NOMO-1 treated with DMSO at 0.1 percent for 48 hours (cell line): Measurements from ENCODE around the gene HNF4A.
"Not testable (repeated sequence)": the region's sequence is repeated elsewhere in the genome, so short reads cannot be mapped to it uniquely, and the experiment has no call there.

Experiments used
- DNase-seq: peaks from one replicate; lab custom pipeline; 2025; ENCODE audit not compliant: unreplicated experiment; lab: John Stamatoyannopoulos, UW

The HNF4A gene

GRCh38 chr20:44345147-44345546, 10.4 kb upstream of the HNF4A start:
- DNase-seq: no peak

GRCh38 chr20:44345941-44346340, 9.6 kb upstream of the HNF4A start:
- DNase-seq: not testable (repeated sequence)

- no peak for DNase-seq
Observed at GRCh38 chr20:44348168-44348659, 7.3 kb upstream of the HNF4A start.

- no peak for DNase-seq
Observed at GRCh38 chr20:44349349-44349748, 6.2 kb upstream of the HNF4A start.

- DNase-seq: no peak
Observed at GRCh38 chr20:44350567-44350966, 4.9 kb upstream of the HNF4A start.

DNA sequence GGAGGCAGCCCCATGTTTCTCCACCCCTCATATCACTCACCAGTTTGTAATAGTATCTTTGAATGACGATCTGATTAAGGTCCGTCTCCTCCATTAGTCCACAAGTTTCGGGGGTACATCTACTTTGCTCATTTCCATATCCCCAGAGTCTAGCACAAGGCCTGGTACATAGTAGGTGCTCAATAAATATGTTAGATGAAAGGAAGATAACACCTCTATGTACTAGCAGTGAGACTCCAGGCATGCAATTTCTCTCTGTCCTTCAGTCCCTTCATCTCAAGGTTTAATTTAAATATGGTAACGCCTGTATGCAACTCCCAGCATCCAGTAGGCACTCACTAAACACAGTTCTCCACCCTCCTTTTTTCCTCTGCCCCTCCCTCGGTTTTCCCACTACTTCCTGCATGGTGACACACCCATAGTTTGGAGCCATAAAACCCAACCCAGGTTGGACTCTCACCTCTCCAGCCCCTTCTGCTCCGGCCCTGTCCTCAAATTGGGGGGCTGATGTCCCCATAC, 461 bp upstream of the HNF4A start:
- no peak for DNase-seq

DNA sequence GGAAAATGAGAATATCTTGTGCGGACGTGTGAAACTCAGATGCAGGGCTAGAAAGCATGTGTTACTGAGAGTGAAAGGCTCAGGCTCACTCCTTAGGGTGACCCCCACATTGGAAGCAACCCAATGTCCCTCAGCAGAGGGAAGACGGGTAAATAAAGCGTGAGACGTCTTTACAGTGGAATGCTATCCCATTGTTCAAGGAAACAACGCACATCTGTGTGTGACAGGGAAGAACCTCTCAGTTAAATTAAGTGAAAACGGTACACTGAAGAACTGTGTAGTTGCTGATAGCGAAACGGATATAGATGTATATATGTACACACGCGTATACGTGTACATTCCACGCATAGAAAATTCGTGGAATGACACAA, 839 bp downstream of the HNF4A start:
- no peak for DNase-seq

DNA sequence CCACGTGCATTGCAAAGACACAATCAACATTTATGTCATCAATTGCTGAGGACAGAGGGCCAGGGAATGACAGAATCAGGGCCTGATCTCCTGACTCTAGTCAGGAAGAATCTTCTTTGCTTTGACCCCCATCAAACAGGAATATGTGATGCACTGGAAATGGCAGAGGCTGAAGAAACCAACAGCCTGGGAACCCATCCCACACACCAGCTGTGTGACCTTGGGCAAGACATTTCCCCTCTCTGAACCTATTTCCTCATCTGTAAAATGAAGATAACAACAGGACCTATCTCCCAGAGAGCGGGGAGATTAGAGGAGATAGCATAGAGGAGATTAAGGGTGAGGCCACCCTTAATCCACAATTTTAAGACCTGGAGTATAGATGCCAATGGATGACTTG, 1.5 kb downstream of the HNF4A start:
- no peak for DNase-seq

DNA sequence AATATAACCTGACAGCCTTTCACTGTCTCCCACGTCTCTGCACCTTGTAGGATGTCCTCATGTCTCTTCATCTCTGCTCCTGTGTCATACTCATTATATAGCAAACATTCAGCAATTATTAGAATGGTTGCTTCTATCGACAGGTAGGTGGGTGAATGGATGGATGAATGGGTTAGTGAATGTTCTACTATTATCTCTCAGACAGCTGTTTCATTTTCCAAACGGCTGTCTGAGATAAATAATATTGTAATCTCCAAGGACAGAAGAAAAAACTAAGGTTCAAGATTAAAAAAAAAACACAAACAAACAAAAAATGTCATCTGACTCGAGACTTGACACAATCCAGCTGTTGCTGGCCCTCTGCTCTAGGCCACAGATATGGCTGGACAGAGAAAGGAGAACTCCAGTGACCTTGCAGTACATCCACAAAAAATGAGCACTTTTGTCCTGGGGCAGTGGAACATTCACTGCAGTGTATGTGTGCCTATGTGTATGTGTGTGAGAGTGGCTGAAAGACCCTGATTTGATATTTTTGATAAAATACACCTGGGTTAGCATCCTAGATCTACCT, 2.1 kb downstream of the HNF4A start:
- DNase-seq: no peak

DNA sequence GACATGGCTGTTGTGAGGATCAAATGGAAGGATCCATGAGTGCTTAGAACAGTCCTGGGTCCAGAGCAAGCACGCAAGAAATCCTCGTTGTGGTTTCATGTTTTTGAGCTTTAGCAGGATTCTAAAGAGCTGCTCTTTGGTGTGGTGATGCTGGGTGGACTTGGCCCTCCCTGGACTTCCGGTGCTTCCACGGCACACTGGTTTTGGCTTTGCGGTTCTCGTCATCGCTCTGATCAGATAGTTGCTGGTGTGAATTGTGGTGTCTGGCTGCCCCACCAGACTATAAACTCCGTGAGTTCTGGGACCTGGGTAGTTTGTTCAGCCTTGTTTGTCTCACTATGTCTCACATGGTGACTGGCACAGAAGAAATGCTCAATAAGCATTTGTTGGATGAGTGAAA, 3.3 kb downstream of the HNF4A start:
- DNase-seq: no peak

- DNase-seq: no peak
Observed at GRCh38 chr20:44360221-44360620, 4.7 kb downstream of the HNF4A start.

DNA sequence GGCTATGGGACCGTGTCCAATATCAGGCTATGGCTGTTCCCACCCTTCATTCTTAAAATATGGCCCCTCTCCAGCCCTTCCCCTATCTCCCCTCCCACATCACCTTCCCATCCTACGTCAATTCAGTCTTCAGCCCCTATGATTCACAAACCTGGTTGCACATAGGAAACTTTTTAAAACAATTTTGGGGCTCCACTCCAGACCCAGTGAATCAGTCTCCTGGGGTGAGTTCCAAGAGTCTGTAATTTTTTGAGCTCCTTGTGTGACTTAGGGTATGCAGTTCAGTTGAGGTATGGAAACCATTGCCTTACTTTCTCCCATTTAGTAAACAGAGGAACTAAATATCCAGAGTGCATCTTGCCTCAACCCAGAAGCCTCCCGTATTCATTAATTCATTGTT, 5.5 kb downstream of the HNF4A start:
- no peak for DNase-seq

DNA sequence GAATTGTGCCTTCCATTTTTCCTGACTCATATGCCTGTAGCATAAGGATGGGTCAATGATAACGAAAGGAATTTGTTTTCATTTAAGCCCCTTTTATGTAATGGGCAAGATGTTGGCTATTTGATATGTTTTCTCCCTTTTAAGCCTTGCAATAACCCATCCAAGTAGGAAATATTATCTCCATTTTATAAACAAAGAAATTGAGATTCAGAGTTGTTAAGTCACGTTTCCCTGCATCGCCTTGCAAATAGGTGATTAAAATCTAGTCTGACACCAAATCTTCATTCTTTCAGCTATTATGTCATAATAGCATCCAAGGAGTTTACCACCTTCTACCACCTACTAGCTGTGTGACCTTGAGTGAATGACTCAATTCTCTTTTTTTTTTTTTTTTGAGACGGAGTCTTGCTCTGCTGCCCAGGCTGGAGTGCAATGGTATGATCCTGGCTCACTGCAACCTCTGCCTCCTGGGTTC, 7.0 kb downstream of the HNF4A start:
- no peak for DNase-seq

GRCh38 chr20:44364068-44364467, 8.6 kb downstream of the HNF4A start:
- DNase-seq: no peak

DNA sequence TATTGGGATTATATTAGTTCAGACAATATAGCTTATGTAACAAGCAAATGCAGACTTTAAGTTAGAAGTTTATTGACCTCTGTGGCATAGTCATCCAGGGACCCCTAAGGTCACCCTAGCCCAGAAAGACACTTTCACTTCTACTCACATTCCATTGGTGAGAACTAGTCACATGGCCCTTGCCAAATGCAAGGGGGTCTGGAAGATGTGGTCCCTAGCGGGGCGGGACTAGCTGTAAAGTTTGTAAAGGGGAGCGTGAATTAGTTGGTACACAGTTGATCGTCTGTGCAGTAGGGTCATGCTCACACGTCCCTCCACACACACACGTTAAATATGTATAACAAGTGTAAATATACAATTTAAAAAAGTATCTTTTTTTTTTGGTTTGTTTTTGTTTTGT, 9.3 kb downstream of the HNF4A start:
- no peak for DNase-seq

- DNase-seq: no peak
Observed at GRCh38 chr20:44367746-44368145, 12.2 kb downstream of the HNF4A start.

GRCh38 chr20:44370639-44371218, 15.2 kb downstream of the HNF4A start:
- DNase-seq: no peak

DNA sequence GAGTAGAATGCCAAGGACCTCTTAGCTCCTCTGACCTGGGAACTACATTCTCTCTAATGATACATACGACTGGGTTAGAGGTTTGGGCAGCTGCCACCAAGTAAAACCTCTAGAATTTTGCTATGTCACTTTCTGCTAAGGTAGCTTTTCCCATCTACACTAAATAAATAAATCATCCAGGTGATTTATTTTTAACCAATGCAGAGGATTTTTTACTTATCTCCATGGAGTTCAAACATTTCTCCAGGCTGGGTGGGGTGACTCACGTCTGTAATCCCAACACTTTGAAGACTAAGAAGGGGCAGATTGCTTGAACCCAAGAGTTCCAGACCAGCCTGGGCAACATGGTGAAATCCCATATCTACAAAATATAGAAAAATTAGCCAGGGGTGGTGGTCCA, 27.1 kb downstream of the HNF4A start:
- no peak for DNase-seq

DNA sequence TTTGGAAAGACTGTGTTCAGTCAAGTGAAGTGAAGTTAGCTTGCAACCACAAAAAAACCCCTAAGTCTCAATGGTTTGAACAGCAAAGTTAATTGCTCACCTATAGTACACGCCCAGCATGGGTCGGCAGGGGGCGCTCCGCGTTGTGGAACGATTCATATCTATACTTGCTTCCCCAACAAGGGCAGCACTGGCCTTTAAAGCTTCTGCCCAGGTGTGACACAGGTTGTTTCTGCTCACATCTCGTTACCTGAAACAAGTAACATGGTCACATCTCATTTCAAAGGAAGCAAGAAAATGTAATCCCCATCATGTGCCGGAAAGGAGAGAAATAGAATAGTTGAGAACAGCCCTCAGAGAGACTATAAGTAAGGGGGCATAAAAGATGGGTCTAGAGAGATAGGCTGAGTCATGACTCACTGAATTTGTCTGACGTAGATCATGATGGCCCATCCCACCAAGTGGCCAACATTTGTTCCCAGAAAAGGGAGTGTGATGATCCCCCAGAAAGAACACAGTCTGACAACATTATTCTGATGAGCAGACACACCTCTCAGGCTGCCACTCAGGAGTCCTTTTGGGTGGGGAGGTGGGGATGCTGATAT, 29.0 kb downstream of the HNF4A start:
- peak; percentile 56 for DNase-seq

DNA sequence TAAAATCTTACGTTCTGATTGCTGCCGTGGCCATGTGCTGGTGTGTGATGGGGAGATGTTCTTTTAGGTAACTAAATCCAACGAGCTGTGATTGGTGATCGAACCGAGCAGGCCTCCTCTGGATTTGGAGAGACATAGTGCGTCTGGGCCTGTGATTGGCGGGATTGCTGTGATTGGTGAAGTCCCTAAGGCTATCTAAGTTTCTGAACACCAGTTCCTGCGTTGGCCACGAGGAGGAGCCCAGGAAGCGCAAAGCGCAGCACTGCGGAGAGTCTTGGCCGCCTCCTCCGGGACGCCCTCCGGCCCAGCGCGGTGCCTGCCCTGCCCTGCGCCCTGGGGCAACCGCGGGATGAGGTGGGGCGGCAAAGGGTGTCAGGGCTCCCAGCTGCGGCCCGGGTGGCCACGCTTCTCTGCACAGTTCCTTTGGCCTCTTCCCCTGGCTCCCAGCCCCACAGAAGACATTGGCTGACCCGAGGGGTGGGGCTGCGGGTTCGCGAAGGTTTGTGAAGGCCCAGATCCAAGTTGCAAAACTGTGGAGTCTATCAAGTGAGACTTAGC, 33.0 kb downstream of the HNF4A start:
- DNase-seq: peak; percentile 57

DNA sequence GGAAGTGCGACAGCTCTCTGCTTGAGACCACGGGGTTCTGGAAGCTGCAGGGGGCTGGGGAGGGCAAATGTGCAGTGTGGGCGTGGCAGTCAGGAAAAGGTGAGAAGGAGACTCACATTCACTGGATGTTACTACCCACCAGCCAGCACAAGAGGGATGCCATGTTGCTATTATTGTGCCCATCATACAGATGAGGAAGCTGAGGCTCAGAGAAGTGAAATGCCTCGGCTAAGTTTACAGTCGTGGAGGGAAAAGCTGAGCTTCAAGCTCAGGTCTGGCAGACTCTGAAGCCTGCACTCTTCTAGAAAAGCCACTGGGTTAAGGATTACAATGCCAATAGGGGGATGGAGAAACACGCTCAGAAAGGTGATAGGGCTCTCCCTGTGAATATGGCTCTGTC, 34.4 kb downstream of the HNF4A start:
- DNase-seq: no peak

GRCh38 chr20:44390280-44390679, 34.8 kb downstream of the HNF4A start:
- DNase-seq: no peak
